HepG2 (cell line): ENCODE measurements around the gene SGSH. TPM values are rescaled to one million over a fixed set of nuclear protein-coding genes. Genes with fewer than 3 reads are reported as not detected.

Source experiments
- BORCS8-MEF2B ChIP-seq: sonication (generic); formaldehyde crosslinking; IDR thresholded peaks from 2 replicates; pipeline ENCODE4 v1.8.0; 2022; ENCODE audit warnings: mild to moderate bottlenecking, missing genetic modification reagents
- CBX5 ChIP-seq: sonication (generic); formaldehyde crosslinking; IDR thresholded peaks from 2 replicates; pipeline ENCODE4 v1.4.0; 2020; ENCODE audit warnings: missing genetic modification reagents, borderline replicate concordance
- CCAR2 ChIP-seq: fragments of 200-400 bp; formaldehyde crosslinking; optimal IDR thresholded peaks from 2 replicates; pipeline ENCODE3; 2018; ENCODE audit warnings: low read depth, mild to moderate bottlenecking, low read length, moderate library complexity
- CEBPG ChIP-seq: IDR thresholded peaks from 2 replicates; pipeline ENCODE4 v1.6.1; 2016
- DNMT3B ChIP-seq: conservative IDR thresholded peaks from 2 replicates; pipeline ENCODE4 v1.6.1; 2016; ENCODE audit warnings: missing biosample characterization, control low read depth
- FOXA1 ChIP-seq, 2 experiments: fragments of 450-650 bp in 1 of 2; sonication (generic) in 1 of 2; formaldehyde crosslinking in 1 of 2; IDR thresholded peaks; 2 replicates each; pipeline versions ENCODE4 v1.4.0 to v1.6.1; 2016 to 2020; ENCODE audit warnings: missing genetic modification reagents in 1 of 2
- JARID2 ChIP-seq: sonication (generic); formaldehyde crosslinking; IDR thresholded peaks from 2 replicates; pipeline ENCODE4 v1.8.1; 2023; ENCODE audit warnings: missing genetic modification reagents, inconsistent platforms; ENCODE audit not compliant: insufficient replicate concordance
- KLF11 ChIP-seq: IDR thresholded peaks from 2 replicates; pipeline ENCODE4 v1.6.1; 2016; ENCODE audit warnings: missing compliant biosample characterization
- MAFG ChIP-seq: sonication (generic); formaldehyde crosslinking; IDR thresholded peaks from 2 replicates; pipeline ENCODE4 v1.5.1; 2020; ENCODE audit warnings: mild to moderate bottlenecking, missing genetic modification reagents
- NCOA2 ChIP-seq: sonication (generic); formaldehyde crosslinking; IDR thresholded peaks from 2 replicates; pipeline ENCODE4 v1.8.0; 2022; ENCODE audit warnings: inconsistent platforms
- PAX8 ChIP-seq: sonication (generic); formaldehyde crosslinking; IDR thresholded peaks from 2 replicates; pipeline ENCODE4 v1.8.0; 2022; ENCODE audit warnings: mild to moderate bottlenecking, missing genetic modification reagents, borderline replicate concordance
- SOX13 ChIP-seq, 3 experiments: fragments of 450-650 bp in 1 of 3; sonication (generic) in 1 of 3; formaldehyde crosslinking in 1 of 3; IDR thresholded peaks in 2 of 3; conservative IDR thresholded peaks in 1 of 3; 2 replicates each; pipeline versions ENCODE4 v1.5.0 to v1.6.1; 2016 to 2020; ENCODE audit warnings: antibody characterized with exemption in 1 of 3, mild to moderate bottlenecking in 1 of 3, missing compliant biosample characterization in 1 of 3, missing genetic modification reagents in 1 of 3, moderate library complexity in 1 of 3
- TEAD3 ChIP-seq: optimal IDR thresholded peaks from 2 replicates; pipeline ENCODE3; 2016; ENCODE audit warnings: borderline replicate concordance
- TRIM22 ChIP-seq: fragments of 450-650 bp; IDR thresholded peaks from 2 replicates; pipeline ENCODE4 v1.6.1; 2017
- ZBTB8A ChIP-seq: sonication (generic); formaldehyde crosslinking; IDR thresholded peaks from 2 replicates; pipeline ENCODE4 v1.4.0; 2020; ENCODE audit warnings: mild to moderate bottlenecking, low read depth, missing genetic modification reagents, borderline replicate concordance
- ZGPAT ChIP-seq: IDR thresholded peaks from 2 replicates; pipeline ENCODE4 v1.6.1; 2016; ENCODE audit warnings: mild to moderate bottlenecking
- ZKSCAN1 ChIP-seq: fragments of 150-350 bp; IDR thresholded peaks from 2 replicates; pipeline ENCODE4 v1.6.1; 2014; ENCODE audit warnings: low read length
- ZNF614 ChIP-seq: IDR thresholded peaks from 2 replicates; pipeline ENCODE4 v1.6.1; 2018; ENCODE audit warnings: missing biosample characterization, missing genetic modification reagents, inconsistent platforms, borderline replicate concordance
- polyA plus RNA-seq, 8 experiments: library from polyadenylated mRNA; depleted of rRNA in 3 of 8; stranded (reverse) in 7 of 8; unstranded in 1 of 8; fragments of >200 nt; fragmentation: Illumina TruSeq in 4 of 8; extraction: Trizol in 4 of 8; gene quantifications; 2 replicates each; pipeline versions ENCODE4 v1.2.1 to v1.2.3, GENCODE V29; 2011 to 2016; ENCODE audit warnings: low read depth in 4 of 8, missing spikeins in 1 of 8, mixed read lengths in 1 of 8; ENCODE audit not compliant: insufficient read depth in 1 of 8
- total RNA-seq, 5 experiments: library from RNA; depleted of rRNA; stranded (reverse); fragments of >200 nt; fragmentation: Illumina TruSeq; extraction: Trizol; gene quantifications; 2 replicates each; pipeline ENCODE4 v1.2.3, GENCODE V29; 2016; ENCODE audit warnings: low read depth in 1 of 5
- TF ChIP-seq, protein P1 (sequence below): IDR thresholded peaks from 2 replicates; pipeline ENCODE4 v1.4.0; 2020; ENCODE audit warnings: mild to moderate bottlenecking, missing genetic modification reagents
- TF ChIP-seq, protein P2 (sequence below): sonication (generic); formaldehyde crosslinking; IDR thresholded peaks from 2 replicates; pipeline ENCODE4 v1.5.0; 2020; ENCODE audit warnings: mild to moderate bottlenecking, missing genetic modification reagents

SGSH gene
- total and polyA plus RNA-seq, 2 of the 13 experiments (the other 11 are each of a cell fraction or from before 2014, with no cell fraction given): 12.2 to 17.6 TPM

DNA sequence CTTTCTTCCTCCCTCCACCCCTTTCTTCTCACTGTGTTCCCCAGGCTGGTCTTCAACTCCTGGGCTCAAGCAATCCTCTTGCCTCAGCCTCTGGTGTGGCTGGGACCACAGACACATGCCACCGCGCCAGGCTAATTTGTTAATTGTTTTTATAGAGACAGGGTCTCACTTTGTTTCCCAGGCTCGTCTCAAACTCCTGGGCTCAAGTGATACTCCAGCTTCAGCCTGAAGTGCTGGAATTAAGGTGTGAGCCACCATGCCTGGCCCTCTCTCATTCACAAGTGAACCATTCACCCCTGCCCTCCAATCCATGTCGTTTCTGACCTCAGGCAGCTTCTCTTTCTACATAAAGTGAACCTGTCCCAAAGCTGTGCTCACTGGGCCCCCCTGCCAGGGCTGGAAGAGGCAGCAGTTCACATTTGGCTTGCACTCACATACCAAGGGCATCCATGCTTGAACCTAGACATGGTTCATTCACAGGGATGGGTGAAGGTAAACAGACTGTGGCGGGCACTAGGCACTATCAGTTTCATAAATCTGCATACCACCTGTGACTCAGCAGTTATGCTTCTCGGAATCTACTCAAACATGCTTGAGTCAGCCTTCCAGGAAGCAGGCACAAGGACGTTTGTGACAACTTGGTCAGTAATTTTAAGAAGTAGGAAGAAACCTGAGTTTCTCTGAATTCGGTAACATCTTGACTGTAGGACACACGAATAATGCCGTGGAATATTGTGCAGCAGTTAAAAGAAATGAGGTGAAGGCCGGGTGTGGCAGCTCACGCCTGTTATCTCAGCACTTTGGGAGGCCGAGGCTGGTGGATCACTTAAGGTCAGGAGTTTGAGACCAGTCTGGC lies 34.5 kb upstream of the SGSH start (continued):
- TF ChIP-seq MAFG (CRISPR knock-in tag): peak; percentile 83
- peak; percentile 93; the same call in 1 of the 2 replicates for TF ChIP-seq DNMT3B (CRISPR knock-in tag)
- no peak for TF ChIP-seq SOX13 (IDR thresholded peaks at IDR 0.05)
- peak in 1 of 2 experiments; percentile 57; a peak in 1 of 4 replicates for TF ChIP-seq SOX13 (CRISPR knock-in tag; conservative IDR thresholded peaks at IDR 0.05 in 1 of 2, IDR thresholded peaks at IDR 0.05 in 1 of 2)
- TF ChIP-seq TRIM22: no peak
- TF ChIP-seq CEBPG (CRISPR knock-in tag): peak; percentile 38; the same call in 1 of the 2 replicates
- no peak for TF ChIP-seq PAX8 (CRISPR knock-in tag)
- TF ChIP-seq BORCS8-MEF2B (CRISPR knock-in tag): 0 out of 2 replicates have a peak, but pooled peaks have one; percentile 25
- TF ChIP-seq KLF11: peak; percentile 56; the same call in 1 of the 2 replicates
- peak; percentile 90 for TF ChIP-seq NCOA2 (CRISPR knock-in tag)
- TF ChIP-seq, protein P1, sequence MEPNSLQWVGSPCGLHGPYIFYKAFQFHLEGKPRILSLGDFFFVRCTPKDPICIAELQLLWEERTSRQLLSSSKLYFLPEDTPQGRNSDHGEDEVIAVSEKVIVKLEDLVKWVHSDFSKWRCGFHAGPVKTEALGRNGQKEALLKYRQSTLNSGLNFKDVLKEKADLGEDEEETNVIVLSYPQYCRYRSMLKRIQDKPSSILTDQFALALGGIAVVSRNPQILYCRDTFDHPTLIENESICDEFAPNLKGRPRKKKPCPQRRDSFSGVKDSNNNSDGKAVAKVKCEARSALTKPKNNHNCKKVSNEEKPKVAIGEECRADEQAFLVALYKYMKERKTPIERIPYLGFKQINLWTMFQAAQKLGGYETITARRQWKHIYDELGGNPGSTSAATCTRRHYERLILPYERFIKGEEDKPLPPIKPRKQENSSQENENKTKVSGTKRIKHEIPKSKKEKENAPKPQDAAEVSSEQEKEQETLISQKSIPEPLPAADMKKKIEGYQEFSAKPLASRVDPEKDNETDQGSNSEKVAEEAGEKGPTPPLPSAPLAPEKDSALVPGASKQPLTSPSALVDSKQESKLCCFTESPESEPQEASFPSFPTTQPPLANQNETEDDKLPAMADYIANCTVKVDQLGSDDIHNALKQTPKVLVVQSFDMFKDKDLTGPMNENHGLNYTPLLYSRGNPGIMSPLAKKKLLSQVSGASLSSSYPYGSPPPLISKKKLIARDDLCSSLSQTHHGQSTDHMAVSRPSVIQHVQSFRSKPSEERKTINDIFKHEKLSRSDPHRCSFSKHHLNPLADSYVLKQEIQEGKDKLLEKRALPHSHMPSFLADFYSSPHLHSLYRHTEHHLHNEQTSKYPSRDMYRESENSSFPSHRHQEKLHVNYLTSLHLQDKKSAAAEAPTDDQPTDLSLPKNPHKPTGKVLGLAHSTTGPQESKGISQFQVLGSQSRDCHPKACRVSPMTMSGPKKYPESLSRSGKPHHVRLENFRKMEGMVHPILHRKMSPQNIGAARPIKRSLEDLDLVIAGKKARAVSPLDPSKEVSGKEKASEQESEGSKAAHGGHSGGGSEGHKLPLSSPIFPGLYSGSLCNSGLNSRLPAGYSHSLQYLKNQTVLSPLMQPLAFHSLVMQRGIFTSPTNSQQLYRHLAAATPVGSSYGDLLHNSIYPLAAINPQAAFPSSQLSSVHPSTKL: peak; percentile 89
- TF ChIP-seq CBX5 (CRISPR knock-in tag): peak; percentile 43; the same call in 1 of the 2 replicates
- peak; percentile 87 for TF ChIP-seq ZGPAT (CRISPR knock-in tag)
- TF ChIP-seq, protein P2, sequence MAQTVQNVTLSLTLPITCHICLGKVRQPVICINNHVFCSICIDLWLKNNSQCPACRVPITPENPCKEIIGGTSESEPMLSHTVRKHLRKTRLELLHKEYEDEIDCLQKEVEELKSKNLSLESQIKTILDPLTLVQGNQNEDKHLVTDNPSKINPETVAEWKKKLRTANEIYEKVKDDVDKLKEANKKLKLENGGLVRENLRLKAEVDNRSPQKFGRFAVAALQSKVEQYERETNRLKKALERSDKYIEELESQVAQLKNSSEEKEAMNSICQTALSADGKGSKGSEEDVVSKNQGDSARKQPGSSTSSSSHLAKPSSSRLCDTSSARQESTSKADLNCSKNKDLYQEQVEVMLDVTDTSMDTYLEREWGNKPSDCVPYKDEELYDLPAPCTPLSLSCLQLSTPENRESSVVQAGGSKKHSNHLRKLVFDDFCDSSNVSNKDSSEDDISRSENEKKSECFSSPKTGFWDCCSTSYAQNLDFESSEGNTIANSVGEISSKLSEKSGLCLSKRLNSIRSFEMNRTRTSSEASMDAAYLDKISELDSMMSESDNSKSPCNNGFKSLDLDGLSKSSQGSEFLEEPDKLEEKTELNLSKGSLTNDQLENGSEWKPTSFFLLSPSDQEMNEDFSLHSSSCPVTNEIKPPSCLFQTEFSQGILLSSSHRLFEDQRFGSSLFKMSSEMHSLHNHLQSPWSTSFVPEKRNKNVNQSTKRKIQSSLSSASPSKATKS (CRISPR knock-in tag): no peak
- peak; percentile 93 for TF ChIP-seq TEAD3 (CRISPR knock-in tag)
- no peak for TF ChIP-seq JARID2 (CRISPR knock-in tag)
- no peak for TF ChIP-seq ZKSCAN1
- TF ChIP-seq ZNF614: peak; percentile 46; the same call in 1 of the 2 replicates
- TF ChIP-seq FOXA1 (IDR thresholded peaks at IDR 0.05): no peak
- TF ChIP-seq FOXA1 (CRISPR knock-in tag; IDR thresholded peaks at IDR 0.05): peak; percentile 64
- no peak for TF ChIP-seq ZBTB8A (CRISPR knock-in tag)
- TF ChIP-seq CCAR2: no peak
